HL-60 (cell line): ENCODE results near the gene SYN1.

Source experiments
- DNase-seq, 2 experiments: peaks; one replicate each; pipeline ENCODE4 v3.0.0-alpha.2; 2010 to 2020; ENCODE audit warnings: low read depth in 1 of 2, low spot score in 1 of 2
- H3K27ac ChIP-seq: fragments of 250-450 bp; sonication (Bioruptor Pico); replicated peaks from 2 replicates; pipeline ENCODE4 v1.5.1; 2020; ENCODE audit warnings: mild to moderate bottlenecking, moderate library complexity
- H3K27me3 ChIP-seq: fragments of 250-450 bp; sonication (Bioruptor Pico); 2 replicates; pipeline ENCODE4 v1.5.1; 2021; ENCODE audit warnings: mild to moderate bottlenecking, moderate library complexity; ENCODE audit not compliant: insufficient read depth, poor library complexity, severe bottlenecking
- H3K4me3 ChIP-seq: replicated peaks from 2 replicates; pipeline ENCODE4 v1.5.1; 2011; ENCODE audit warnings: mild to moderate bottlenecking, control low read depth, low read length; ENCODE audit not compliant: insufficient read depth
- GABPA ChIP-seq: IDR thresholded peaks from 2 replicates; pipeline ENCODE4 v1.6.1; 2012; ENCODE audit warnings: low read depth
- POLR2AphosphoS5 ChIP-seq: IDR thresholded peaks from 2 replicates; pipeline ENCODE4 v1.6.1; 2012; ENCODE audit warnings: low read depth
- SPI1 ChIP-seq: IDR thresholded peaks from 2 replicates; pipeline ENCODE4 v1.6.1; 2012; ENCODE audit warnings: low read depth, mild to moderate bottlenecking, borderline replicate concordance
- TF ChIP-seq, protein P1 (sequence below): IDR thresholded peaks from one replicate; pipeline ENCODE4 v1.5.1; 2011; ENCODE audit warnings: low read length, control low read depth, inconsistent platforms; ENCODE audit not compliant: insufficient read depth
- TF ChIP-seq, protein P2 (sequence below): IDR thresholded peaks from 2 replicates; pipeline ENCODE4 v1.6.1; 2012; ENCODE audit warnings: low read depth; ENCODE audit not compliant: insufficient replicate concordance

SYN1 gene

DNA sequence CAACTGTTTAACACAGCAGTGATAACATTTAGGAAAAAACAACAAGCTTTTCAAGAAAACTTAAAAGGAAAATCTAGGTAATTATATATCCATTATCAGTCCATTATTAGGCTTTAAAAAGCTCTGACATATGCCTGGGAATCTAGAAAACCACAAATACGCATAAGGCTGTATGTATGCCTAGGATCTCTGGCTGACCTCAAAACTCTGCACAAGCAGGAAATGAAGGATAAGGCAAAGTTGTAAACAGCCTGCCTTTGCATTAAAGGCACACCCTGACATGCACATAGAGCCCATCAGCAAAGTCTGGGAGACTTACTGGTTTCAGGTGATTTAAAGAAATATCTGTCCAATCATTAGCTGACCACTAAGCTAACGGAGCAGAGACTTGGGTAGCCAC, 23.4 kb downstream of the SYN1 start:
- H3K27me3 ChIP-seq, result no peaks in the 10 kb centered on the region
- DNase-seq, result no peak
- TF ChIP-seq SPI1 (no peak), POLR2AphosphoS5 (no peak), GABPA (no peak)
- TF ChIP-seq, protein P1, sequence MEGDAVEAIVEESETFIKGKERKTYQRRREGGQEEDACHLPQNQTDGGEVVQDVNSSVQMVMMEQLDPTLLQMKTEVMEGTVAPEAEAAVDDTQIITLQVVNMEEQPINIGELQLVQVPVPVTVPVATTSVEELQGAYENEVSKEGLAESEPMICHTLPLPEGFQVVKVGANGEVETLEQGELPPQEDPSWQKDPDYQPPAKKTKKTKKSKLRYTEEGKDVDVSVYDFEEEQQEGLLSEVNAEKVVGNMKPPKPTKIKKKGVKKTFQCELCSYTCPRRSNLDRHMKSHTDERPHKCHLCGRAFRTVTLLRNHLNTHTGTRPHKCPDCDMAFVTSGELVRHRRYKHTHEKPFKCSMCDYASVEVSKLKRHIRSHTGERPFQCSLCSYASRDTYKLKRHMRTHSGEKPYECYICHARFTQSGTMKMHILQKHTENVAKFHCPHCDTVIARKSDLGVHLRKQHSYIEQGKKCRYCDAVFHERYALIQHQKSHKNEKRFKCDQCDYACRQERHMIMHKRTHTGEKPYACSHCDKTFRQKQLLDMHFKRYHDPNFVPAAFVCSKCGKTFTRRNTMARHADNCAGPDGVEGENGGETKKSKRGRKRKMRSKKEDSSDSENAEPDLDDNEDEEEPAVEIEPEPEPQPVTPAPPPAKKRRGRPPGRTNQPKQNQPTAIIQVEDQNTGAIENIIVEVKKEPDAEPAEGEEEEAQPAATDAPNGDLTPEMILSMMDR, result no peak
- TF ChIP-seq, protein P2, sequence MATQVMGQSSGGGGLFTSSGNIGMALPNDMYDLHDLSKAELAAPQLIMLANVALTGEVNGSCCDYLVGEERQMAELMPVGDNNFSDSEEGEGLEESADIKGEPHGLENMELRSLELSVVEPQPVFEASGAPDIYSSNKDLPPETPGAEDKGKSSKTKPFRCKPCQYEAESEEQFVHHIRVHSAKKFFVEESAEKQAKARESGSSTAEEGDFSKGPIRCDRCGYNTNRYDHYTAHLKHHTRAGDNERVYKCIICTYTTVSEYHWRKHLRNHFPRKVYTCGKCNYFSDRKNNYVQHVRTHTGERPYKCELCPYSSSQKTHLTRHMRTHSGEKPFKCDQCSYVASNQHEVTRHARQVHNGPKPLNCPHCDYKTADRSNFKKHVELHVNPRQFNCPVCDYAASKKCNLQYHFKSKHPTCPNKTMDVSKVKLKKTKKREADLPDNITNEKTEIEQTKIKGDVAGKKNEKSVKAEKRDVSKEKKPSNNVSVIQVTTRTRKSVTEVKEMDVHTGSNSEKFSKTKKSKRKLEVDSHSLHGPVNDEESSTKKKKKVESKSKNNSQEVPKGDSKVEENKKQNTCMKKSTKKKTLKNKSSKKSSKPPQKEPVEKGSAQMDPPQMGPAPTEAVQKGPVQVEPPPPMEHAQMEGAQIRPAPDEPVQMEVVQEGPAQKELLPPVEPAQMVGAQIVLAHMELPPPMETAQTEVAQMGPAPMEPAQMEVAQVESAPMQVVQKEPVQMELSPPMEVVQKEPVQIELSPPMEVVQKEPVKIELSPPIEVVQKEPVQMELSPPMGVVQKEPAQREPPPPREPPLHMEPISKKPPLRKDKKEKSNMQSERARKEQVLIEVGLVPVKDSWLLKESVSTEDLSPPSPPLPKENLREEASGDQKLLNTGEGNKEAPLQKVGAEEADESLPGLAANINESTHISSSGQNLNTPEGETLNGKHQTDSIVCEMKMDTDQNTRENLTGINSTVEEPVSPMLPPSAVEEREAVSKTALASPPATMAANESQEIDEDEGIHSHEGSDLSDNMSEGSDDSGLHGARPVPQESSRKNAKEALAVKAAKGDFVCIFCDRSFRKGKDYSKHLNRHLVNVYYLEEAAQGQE, result no peak
- no peak overlapping the region for H3K4me3 ChIP-seq
- H3K27ac ChIP-seq, result no peak overlapping the region

GRCh38 chrX:47595716-47596251, 23.9 kb downstream of the SYN1 start:
- Histone ChIP-seq H3K4me3 (no peak overlapping the region), H3K27me3 (no peaks in the 10 kb centered on the region), H3K27ac (no peak overlapping the region)
- DNase-seq, result no peak
- TF ChIP-seq POLR2AphosphoS5 (no peak), SPI1 (no peak), GABPA (no peak)
- TF ChIP-seq, protein P2, result no peak
- TF ChIP-seq, protein P1, result no peak

GRCh38 chrX:47593522-47593921, 26.1 kb downstream of the SYN1 start:
- Histone ChIP-seq H3K4me3 (no peak overlapping the region), H3K27ac (no peak overlapping the region), H3K27me3 (no peaks in the 10 kb centered on the region)
- no peak for DNase-seq
- TF ChIP-seq, protein P2, result no peak
- TF ChIP-seq POLR2AphosphoS5 (no peak), SPI1 (no peak), GABPA (no peak)
- TF ChIP-seq, protein P1, result no peak
